Fibroblast of lung (primary cell): ENCODE results near the gene CFAP141. TPM values are rescaled to one million over a fixed set of nuclear protein-coding genes. Genes with fewer than 3 reads are reported as not detected.
A peak's percentile ranks its signal among the peaks of the same experiment; 100 is the strongest.

Experiments used
- DNase-seq, 2 donors: peaks; one replicate each; pipeline versions ENCODE4 v3.0.0 to v3.0.0-alpha.2; 2010; ENCODE audit warnings: low read depth in 2 of 2
- H2AFZ ChIP-seq: 2 replicates; pipeline ENCODE4 v1.5.1; 2012; ENCODE audit warnings: low read length, control low read depth, inconsistent platforms
- H3K27ac ChIP-seq: 2 replicates; pipeline ENCODE4 v1.5.1; 2011; ENCODE audit warnings: low read length, control low read depth; ENCODE audit not compliant: insufficient read depth
- H3K27me3 ChIP-seq: 2 replicates; pipeline ENCODE4 v1.5.1; 2011; ENCODE audit warnings: mild to moderate bottlenecking, low read length; ENCODE audit not compliant: control insufficient read depth, insufficient read depth
- H3K36me3 ChIP-seq: 2 replicates; pipeline ENCODE4 v1.5.1; 2011; ENCODE audit warnings: low read length; ENCODE audit not compliant: control insufficient read depth, insufficient read depth
- H3K4me1 ChIP-seq: 2 replicates; pipeline ENCODE4 v1.5.1; 2011; ENCODE audit warnings: low read length; ENCODE audit not compliant: control insufficient read depth, insufficient read depth; ENCODE audit errors: extremely low read depth
- H3K4me2 ChIP-seq: 2 replicates; pipeline ENCODE4 v1.5.1; 2011; ENCODE audit warnings: low read length, control low read depth; ENCODE audit not compliant: insufficient read depth; ENCODE audit errors: extremely low read depth
- H3K4me3 ChIP-seq, 4 experiments: fragments of 200-600 bp in 1 of 4; sonication (generic) in 1 of 4; replicated peaks in 1 of 4; 2 replicates each; pipeline ENCODE4 v1.5.1; 2011 to 2016; ENCODE audit warnings: low read length in 4 of 4, low read depth in 3 of 4, mild to moderate bottlenecking in 3 of 4, control low read depth in 2 of 4, inconsistent platforms in 1 of 4, mixed read lengths in 1 of 4; ENCODE audit not compliant: insufficient read depth in 1 of 4; ENCODE audit errors: control extremely low read depth in 1 of 4
- H3K79me2 ChIP-seq: 2 replicates; pipeline ENCODE4 v1.5.1; 2012; ENCODE audit warnings: mild to moderate bottlenecking, low read length, inconsistent platforms; ENCODE audit not compliant: control insufficient read depth, insufficient read depth
- H3K9ac ChIP-seq: 2 replicates; pipeline ENCODE4 v1.5.1; 2011; ENCODE audit warnings: mild to moderate bottlenecking, low read length, control low read depth; ENCODE audit not compliant: insufficient read depth
- H3K9me3 ChIP-seq: 2 replicates; pipeline ENCODE4 v1.5.1; 2012; ENCODE audit warnings: low read depth, low read length; ENCODE audit not compliant: control insufficient read depth, insufficient read depth
- H4K20me1 ChIP-seq: 2 replicates; pipeline ENCODE4 v1.5.1; 2011; ENCODE audit warnings: low read length; ENCODE audit not compliant: control insufficient read depth, insufficient read depth; ENCODE audit errors: extremely low read depth
- EZH2 ChIP-seq: IDR thresholded peaks from 2 replicates; pipeline ENCODE4 v1.5.1; 2012; ENCODE audit warnings: low read length, control low read depth, mild to moderate bottlenecking; ENCODE audit errors: missing control alignments
- polyA plus RNA-seq, 2 donors: library from polyadenylated mRNA; depleted of rRNA in 1 of 2; stranded (reverse) in 1 of 2; unstranded in 1 of 2; fragments of >200 nt; gene quantifications; 2 replicates each; pipeline ENCODE4 v1.2.1, GENCODE V29; 2011 to 2012; ENCODE audit warnings: missing spikeins in 1 of 2
- total RNA-seq: library from RNA; depleted of rRNA; stranded (reverse); fragments of >200 nt; gene quantifications from 2 replicates; pipeline ENCODE4 v1.2.1, GENCODE V29; 2014
- TF ChIP-seq, protein P1 (sequence below), 2 donors: IDR thresholded peaks in 1 of 2; conservative IDR thresholded peaks in 1 of 2; 1 replicate in 1 of 2; 2 replicates in 1 of 2; pipeline ENCODE4 v1.5.1; 2011 to 2012; ENCODE audit warnings: low read length in 2 of 2, control low read depth in 1 of 2, inconsistent platforms in 1 of 2, low read depth in 1 of 2, mild to moderate bottlenecking in 1 of 2

CFAP141 gene
- total and polyA plus RNA-seq, 2 donors (not counting 1 experiment from before 2014, with no cell fraction given) = not detected

DNA sequence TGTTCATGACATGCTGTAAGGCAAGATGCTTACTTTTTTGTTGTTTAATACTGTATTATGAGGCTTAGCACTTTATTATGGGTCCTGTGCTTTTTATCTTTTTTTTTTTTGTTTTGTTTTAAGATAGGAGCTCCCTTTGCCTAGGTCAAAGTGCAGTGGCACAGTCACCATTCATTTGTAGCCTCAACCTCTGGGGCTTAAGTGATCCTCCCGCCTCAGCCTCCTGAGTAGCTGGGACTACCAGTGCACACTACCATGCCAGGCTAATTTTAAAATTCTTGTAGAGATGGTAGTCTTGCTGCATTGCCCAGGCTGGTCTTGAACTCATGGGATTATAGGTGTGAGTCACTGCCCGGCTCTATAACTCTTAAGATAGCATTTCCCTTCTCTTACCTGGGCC lies 19.2 kb upstream of the CFAP141 start:
- no peak overlapping the region for H3K27ac ChIP-seq
- H3K79me2 ChIP-seq = peaks cover 72% of the 10 kb centered on the region
- TF ChIP-seq, protein P1, sequence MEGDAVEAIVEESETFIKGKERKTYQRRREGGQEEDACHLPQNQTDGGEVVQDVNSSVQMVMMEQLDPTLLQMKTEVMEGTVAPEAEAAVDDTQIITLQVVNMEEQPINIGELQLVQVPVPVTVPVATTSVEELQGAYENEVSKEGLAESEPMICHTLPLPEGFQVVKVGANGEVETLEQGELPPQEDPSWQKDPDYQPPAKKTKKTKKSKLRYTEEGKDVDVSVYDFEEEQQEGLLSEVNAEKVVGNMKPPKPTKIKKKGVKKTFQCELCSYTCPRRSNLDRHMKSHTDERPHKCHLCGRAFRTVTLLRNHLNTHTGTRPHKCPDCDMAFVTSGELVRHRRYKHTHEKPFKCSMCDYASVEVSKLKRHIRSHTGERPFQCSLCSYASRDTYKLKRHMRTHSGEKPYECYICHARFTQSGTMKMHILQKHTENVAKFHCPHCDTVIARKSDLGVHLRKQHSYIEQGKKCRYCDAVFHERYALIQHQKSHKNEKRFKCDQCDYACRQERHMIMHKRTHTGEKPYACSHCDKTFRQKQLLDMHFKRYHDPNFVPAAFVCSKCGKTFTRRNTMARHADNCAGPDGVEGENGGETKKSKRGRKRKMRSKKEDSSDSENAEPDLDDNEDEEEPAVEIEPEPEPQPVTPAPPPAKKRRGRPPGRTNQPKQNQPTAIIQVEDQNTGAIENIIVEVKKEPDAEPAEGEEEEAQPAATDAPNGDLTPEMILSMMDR (conservative IDR thresholded peaks at IDR 0.05 in 1 of 2, IDR thresholded peaks at IDR 0.05 in 1 of 2; ENCODE audit: low read depth in 1 of 2, low read length in 2 of 2) = no peak
- H3K4me2 ChIP-seq = no peak overlapping the region
- H3K27me3 ChIP-seq = no peaks in the 10 kb centered on the region
- peaks cover 3% of the 10 kb centered on the region for H4K20me1 ChIP-seq
- peaks cover 9% of the 10 kb centered on the region for H3K36me3 ChIP-seq
- H3K9ac ChIP-seq = no peak overlapping the region
- H3K9me3 ChIP-seq = no peaks in the 10 kb centered on the region
- DNase-seq = no peak
- H3K4me1 ChIP-seq = no peaks in the 10 kb centered on the region
- no peak overlapping the region for H3K4me3 ChIP-seq
- H2AFZ ChIP-seq = no peak overlapping the region

- H3K27ac ChIP-seq = no peak overlapping the region
- H3K4me2 ChIP-seq = peak overlapping the region; percentile 28
- TF ChIP-seq, protein P1 (conservative IDR thresholded peaks at IDR 0.05 in 1 of 2, IDR thresholded peaks at IDR 0.05 in 1 of 2; ENCODE audit: low read depth in 1 of 2, low read length in 2 of 2) = no peak
- TF ChIP-seq EZH2 = no peak
- H3K79me2 ChIP-seq = peaks cover 84% of the 10 kb centered on the region
- peaks cover 6% of the 10 kb centered on the region for H3K36me3 ChIP-seq
- peaks cover 3% of the 10 kb centered on the region for H4K20me1 ChIP-seq
- DNase-seq = no peak
- no peaks in the 10 kb centered on the region for H3K9me3 ChIP-seq
- H3K9ac ChIP-seq = no peak overlapping the region
- H3K27me3 ChIP-seq = no peaks in the 10 kb centered on the region
- no peak overlapping the region for H2AFZ ChIP-seq
- peaks cover 3% of the 10 kb centered on the region for H3K4me1 ChIP-seq
- peak overlapping the region in 2 of 4 experiments; percentile 88 to 91 for H3K4me3 ChIP-seq
Measured at GRCh38 chr1:154223621-154224020, 17.5 kb upstream of the CFAP141 start.

- Histone ChIP-seq H3K4me1 (peaks cover 7% of the 10 kb centered on the region), H2AFZ (no peak overlapping the region), H3K27me3 (no peaks in the 10 kb centered on the region), H3K27ac (no peak overlapping the region), H3K9me3 (no peaks in the 10 kb centered on the region), H4K20me1 (peaks cover 3% of the 10 kb centered on the region), H3K4me2 (peak overlapping the region; percentile 44), H3K4me3 (peak overlapping the region in 3 of 4 experiments; percentile 7 to 91 (median 88)), H3K9ac (no peak overlapping the region), H3K79me2 (peaks cover 87% of the 10 kb centered on the region), H3K36me3 (peaks cover 5% of the 10 kb centered on the region)
- TF ChIP-seq, protein P1 (conservative IDR thresholded peaks at IDR 0.05 in 1 of 2, IDR thresholded peaks at IDR 0.05 in 1 of 2; ENCODE audit: low read depth in 1 of 2, low read length in 2 of 2) = no peak
- TF ChIP-seq EZH2 = no peak
- DNase-seq = no peak
Measured at GRCh38 chr1:154222918-154223317, 16.8 kb upstream of the CFAP141 start.
